ENCODE measurements around the gene PCNX3.

DNA sequence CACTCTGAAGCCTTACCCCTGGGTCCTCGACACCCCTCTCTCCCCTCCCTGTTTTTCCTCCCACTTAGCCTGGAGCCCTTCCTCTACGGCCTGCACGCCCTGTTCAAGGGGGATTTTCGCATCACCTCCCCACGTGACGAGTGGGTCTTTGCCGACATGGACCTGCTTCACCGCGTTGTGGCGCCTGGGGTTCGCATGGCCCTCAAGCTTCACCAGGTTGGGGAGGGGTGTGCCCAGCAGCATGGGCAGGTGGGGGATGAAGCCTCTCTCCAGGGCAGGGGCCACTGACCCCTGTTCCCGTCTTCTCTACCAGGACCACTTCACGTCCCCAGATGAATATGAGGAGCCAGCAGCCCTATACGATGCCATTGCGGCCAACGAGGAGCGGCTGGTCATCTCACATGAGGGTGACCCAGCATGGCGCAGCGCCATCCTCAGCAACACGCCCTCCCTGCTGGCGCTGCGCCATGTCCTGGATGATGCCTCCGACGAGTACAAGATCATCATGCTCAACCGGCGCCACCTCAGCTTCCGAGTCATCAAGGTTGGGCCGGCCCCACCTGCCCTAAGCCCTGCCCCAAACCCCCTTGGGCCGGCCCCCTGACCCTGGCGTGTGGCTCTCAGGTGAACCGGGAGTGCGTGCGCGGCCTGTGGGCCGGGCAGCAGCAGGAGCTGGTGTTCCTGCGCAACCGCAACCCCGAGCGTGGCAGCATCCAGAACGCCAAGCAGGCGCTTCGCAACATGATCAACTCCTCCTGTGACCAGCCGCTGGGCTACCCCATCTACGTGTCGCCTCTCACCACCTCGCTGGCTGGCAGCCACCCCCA, 19.5 kb downstream of the PCNX3 start:
- TF ChIP-seq, protein P1, sequence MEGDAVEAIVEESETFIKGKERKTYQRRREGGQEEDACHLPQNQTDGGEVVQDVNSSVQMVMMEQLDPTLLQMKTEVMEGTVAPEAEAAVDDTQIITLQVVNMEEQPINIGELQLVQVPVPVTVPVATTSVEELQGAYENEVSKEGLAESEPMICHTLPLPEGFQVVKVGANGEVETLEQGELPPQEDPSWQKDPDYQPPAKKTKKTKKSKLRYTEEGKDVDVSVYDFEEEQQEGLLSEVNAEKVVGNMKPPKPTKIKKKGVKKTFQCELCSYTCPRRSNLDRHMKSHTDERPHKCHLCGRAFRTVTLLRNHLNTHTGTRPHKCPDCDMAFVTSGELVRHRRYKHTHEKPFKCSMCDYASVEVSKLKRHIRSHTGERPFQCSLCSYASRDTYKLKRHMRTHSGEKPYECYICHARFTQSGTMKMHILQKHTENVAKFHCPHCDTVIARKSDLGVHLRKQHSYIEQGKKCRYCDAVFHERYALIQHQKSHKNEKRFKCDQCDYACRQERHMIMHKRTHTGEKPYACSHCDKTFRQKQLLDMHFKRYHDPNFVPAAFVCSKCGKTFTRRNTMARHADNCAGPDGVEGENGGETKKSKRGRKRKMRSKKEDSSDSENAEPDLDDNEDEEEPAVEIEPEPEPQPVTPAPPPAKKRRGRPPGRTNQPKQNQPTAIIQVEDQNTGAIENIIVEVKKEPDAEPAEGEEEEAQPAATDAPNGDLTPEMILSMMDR (conservative IDR thresholded peaks at IDR 0.05 in 1 of 2, IDR thresholded peaks at IDR 0.05 in 1 of 2; ENCODE audit: extremely low read depth in 1 of 2, insufficient read depth in 1 of 2, low read depth in 1 of 2, low read length in 2 of 2): no peak
- no peak for TF ChIP-seq EZH2 (IDR thresholded peaks at IDR 0.05; ENCODE audit: borderline replicate concordance, low read length)

All from mammary epithelial cell (primary cell).